HG03060 (cell line): ENCODE measurements around the gene IRX3.

Experiments
- ATAC-seq: cut with Tn5 transposase; IDR thresholded peaks from one replicate; pipeline ENCODE4 v1.9.1; 2021; ENCODE audit warnings: low read depth, moderate number of reproducible peaks; ENCODE audit not compliant: unreplicated experiment

IRX3 gene

DNA sequence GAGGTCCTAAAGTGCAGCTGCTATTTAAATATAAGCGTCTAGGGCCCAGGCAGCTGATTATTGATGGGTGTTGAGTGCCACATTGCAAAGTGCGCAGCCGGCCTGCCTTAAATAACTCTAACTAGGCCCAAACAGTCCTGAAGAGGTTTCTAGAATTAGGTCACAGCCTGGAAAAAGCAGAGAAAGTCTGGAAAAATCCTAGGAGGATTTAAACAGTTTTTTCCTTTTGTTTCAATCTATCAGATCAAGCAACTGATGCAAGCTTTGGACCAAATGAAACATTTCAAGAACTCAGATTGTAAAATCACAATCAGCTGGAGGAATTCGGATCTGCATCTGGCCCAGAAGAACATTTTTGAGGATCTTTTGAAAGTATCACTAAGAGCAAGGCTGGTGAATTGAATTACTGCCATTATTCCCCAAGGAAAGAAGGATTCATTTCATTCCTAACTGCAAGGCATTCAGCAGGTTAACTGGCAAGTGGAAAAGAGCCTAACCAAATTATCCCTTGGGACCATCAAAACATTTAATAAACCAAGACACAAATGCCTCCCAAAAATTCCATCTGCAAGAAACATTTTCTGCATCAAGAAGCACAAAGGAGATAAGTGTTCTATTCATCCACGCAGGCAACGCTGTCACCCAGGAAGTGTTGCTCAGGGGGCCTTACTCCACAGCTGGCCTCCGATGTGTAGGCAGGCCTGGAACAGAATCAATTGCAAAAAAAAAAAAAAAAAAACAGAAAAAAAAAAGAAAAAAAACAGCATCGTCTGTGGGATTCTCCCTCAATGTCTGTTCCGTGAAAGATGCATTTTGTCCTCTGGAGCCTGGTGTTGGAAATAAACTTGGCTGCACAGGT is 46.1 kb downstream of the IRX3 start:
- no peak for ATAC-seq

DNA sequence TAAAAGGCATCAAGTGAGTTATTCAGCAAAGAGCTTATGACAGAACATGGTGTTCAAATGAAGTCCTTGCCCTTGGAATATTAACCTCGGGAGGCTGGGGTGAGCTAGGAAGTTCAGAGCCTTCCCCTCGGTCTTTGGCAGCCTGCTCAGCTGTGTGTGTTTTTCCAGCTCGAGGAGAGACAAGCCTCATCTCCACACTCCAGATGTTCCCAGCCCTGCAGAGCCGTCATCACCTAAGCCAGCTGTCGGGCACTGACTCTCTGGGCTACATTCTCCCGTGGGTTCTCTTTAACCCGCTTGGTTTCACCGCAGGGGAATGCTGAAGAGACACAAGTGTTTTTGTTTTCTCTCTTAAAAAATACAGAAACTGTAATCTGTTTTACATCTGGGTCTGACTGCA is 47.1 kb downstream of the IRX3 start:
- ATAC-seq: no peak

DNA sequence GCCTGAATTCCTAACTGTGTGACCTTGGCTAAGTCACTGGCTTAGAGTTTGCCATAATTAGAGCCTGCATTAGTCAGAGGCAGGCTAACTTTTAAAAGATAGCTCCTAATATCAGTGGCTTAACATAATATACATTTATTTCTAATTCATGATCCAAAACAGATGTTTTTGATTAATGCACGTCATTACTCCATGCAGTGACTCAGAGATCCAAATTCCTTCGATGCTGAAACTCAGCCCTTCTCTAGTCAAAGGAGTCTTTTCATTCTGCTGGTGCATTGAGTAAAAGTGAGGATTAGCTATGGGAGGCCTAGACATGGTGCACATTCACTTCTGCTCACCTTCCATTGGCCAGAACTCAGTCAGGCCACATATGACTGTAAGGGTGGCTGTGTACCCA is 49.8 kb downstream of the IRX3 start:
- ATAC-seq: no peak

DNA sequence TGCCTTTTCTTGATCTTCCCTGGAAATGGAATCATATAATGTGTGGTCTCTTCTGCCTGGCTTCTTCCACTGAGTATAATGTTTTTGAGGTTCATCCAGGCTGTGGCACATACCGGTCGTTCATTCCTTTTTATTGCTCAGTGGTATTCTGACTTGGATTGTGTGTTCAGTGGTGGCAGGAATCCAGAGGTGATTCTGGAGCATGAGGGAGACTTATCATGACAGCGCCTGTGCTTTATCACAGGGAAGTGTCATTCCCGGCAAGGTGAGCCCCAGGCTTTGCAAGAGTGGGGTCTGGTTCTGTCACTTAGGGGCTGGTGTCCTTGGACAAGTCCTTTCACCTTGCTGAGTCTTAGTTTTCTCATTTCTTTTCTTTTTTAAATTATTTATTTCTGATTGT is 53.0 kb downstream of the IRX3 start:
- no peak for ATAC-seq
